GM10847 (cell line): ENCODE data around the gene TRIM39.
A peak's percentile ranks its signal among the peaks of the same experiment; 100 is the strongest.

Source experiments
- POLR2A ChIP-seq: IDR thresholded peaks from 2 replicates; pipeline ENCODE4 v1.6.1; 2011; ENCODE audit not compliant: insufficient read length; ENCODE audit errors: extremely low read depth

TRIM39 gene

DNA sequence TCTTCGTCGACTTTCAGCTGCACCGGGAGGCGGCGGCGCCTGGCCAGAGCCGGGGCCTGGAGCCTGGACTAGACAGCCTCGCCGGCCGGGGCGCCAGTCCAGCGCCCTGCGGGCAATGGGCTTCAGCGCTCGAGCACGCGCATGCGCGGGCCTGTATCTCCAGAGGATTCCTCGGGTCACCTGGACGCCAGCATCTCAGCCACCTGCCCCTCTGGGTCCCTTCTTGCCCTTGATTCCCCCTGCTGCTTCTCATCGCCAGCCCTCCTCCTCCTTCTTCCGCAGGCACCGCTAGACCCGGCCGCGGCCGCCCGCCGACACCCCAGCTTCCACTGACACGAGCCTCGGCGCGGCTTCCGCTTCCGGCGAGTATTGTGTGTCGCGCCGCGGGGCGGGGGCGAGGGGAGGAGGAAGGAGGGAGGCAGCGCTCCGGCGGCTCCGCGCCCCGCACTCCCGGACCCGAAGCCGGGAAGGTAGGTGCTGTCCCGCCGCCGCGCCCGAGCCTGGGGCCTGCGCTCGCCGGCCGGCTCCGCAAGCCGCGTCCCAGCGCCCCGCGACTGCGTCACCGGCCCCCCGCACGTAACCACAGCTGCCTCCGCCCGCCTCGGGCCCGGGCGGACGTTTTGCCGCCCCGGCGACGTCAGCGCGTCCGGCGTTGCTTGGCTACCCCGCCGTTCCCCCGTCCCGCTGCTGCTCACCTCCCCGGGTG is at the start of gene TRIM39:
Gene TRIM39 (plus strand): TSS at position 402 of the 706 bp plus-strand sequence. CDS start 2,391 bp downstream, outside the sequence.
- TF ChIP-seq POLR2A = peak; percentile 62

DNA sequence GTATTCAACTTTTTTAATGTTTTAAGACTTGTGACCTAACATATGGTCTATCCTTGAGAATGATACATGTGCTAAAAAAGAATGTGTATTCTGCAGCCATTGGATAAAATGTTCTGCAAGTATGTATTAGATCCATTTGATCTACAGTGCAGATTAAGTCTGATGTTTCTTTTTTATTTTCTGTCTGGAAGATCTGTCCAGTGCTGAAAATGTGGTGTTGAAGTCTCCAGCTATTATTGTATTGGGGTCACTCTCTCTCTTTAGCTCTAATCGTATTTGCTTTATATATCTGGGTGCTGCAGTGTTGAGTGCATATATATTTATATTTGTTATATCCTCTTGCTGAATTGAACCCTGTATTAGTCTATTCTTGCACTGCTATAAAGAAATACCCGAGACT is 44.2 kb upstream of the TRIM39 start:
- TF ChIP-seq POLR2A = no peak

DNA sequence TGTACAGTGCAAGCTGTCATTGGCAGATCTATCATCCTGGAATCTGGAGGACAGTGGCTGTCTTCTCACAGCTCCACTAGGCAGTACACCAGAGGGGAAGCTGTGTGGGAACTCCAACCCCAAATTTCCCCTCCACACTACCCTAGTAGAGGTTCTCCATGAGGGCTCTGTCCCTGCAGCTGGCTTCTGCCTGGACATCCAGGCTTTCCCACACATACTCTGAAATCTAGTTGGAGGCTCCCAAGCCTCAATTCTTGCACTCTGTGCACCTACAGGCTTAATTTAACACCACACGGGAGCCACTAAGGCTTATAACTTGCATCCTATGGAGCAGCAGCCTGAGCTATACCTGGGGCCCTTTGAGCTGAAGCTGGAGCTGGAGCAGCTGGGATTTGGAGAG is 43.0 kb upstream of the TRIM39 start:
- TF ChIP-seq POLR2A = no peak

DNA sequence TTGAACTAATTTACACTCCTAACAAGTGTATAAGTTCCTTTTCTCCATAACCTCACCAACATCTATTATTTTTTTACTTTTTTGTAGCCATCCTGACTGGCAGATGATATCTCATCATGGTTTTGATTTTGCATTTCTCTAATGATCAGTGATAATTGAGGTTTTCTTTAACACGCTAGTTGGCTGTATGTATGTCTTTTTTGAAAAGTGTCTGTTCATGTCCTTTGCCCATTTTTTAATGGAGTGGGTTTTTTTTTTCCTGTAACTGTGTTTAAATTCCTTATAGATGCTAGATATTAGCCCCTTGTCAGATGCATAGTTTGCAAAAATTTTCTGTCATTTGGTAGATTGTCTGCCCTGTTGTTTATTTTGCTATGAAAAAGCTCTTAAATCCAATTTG is 39.6 kb upstream of the TRIM39 start:
- TF ChIP-seq POLR2A = no peak

DNA sequence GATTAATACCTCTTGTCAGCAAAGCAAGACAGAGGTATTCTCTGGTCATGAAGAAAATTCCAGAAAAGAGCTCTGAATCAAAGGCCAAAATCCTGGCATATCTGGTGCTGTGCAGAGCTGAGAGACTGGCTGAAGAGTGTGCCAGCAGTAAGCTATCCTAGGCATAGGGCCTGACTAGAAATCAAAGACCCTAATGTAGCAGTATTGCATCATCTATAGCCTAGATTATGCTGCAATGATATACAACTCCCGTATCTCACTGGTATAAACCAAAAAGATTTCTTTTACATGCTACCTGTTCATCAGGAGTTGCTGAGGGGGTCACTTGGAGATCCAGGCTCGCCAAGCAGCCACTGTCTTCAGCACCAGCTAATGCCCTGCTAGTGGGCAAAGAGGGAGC is 30.9 kb upstream of the TRIM39 start:
- TF ChIP-seq POLR2A = no peak

DNA sequence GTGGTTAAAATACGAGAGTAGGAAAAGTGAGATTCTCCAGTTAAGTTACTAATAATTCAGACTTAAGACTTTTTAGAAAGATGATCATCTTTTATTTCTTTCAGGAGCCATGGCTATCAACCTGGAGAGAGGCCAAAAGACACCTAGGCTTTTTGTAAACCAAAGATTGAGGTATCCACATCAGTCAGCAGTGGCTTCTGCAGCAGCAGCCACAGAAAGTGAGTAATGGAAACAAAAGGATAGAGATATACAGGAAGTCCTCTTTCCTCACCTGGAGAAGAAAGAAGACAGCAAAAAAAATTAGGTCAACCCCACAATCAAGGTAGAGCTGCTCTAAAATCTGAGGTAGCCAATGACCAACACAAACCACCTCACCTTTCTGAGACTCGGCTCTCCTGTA is 22.7 kb upstream of the TRIM39 start:
- TF ChIP-seq POLR2A = no peak

DNA sequence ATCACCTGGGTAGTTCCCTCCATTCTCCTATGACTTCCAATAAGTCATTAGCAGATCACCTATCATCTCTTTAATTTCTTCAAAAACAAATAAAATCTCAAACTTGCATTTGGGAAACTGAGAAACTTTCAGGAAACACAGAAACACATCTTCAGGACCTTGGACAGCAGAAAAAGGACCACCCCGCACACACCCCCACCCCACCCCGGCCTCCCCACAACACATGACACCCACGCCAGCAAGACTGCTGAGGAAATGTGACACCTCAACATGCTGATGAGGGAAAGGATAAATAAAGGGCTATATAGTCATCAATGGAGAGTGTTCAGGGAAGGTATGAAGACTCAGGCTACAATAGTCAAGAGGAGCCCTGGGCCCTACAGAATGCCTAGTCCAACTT is 15.6 kb upstream of the TRIM39 start:
- no peak for TF ChIP-seq POLR2A

DNA sequence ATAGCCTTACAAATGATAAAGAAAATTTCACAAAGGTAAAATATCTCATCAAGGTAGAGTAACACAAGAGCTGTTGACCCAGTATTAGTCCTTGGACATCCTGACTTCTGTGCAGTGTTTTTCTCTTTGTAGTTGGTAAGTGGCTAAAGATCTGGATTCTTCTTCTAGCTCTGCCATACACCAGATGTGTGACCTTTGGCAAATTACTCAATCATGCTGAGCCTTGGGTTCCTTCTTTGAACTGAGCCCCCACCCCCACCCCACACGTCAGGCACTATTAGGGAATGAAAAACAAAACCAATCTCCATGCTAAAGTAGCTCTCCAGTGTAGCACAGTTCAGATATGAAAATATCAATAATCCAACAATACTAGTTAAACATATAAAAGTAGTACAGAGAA is 15.1 kb upstream of the TRIM39 start:
- no peak for TF ChIP-seq POLR2A

DNA sequence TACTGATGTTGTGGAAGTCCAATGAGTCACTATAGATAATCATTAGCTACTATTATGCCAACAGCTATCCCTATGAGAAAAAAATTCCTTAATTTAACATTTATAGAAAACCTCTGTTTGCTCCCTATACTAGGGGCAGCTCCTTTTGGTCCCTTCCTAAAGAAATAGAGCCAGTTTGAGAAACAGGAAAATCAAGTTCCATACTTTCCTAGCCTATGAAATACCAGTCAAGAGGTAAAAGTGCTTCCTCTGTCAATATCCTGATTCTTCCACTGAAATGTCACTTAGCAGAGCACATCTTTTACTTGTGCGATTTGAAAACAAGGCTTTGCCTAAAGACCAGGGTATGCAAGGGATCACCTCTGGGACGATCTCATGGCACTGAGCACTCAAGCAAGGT is 14.5 kb upstream of the TRIM39 start:
- TF ChIP-seq POLR2A = no peak

DNA sequence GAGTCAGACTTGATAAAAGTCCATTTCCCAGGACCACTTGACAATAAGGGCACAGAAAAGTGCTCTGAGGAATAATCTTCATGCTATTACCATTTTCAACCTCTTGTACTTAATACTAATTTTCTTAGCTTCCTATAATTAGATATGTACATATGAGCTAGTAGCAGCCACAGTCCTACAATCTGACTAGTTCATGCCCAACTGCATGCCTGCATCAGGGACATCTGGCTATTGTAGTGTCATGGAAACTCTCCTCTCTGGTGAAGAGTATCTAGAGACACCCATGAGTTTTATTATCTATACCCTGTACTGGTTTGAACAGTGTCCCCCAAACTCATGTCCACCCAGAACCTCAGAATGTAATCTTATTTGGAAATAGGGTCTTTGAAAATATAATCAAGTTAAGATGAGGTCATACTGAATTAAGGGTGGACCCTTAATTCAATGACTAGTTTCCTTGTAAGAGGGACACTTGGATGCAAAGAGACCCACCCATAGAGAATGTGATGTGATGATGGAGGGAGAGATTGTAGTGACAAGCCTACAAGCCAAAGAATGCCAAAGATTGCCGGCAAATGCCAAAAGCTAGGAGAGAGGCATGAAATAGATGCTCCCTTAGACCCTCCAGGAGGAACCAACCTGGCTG is 13.9 kb upstream of the TRIM39 start:
- no peak for TF ChIP-seq POLR2A

DNA sequence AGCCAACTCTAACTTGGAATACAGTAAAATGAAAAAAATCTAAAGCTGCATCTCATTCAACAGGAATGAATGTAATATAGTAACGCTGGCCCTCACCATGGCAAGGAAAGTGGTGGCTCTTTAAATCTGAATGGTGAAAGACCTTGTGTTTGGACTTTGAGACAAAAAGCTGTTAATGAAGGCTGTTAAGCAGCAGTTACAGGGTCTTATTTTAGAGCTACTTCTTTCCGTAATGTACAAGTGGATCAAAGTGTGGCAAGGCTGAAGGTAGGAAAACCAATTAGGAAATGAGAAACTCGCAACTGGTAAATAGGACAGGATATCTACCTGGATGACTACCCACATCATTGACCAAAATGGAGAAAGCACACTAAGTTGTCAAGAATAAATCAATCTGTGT is 11.6 kb upstream of the TRIM39 start:
- TF ChIP-seq POLR2A = no peak

DNA sequence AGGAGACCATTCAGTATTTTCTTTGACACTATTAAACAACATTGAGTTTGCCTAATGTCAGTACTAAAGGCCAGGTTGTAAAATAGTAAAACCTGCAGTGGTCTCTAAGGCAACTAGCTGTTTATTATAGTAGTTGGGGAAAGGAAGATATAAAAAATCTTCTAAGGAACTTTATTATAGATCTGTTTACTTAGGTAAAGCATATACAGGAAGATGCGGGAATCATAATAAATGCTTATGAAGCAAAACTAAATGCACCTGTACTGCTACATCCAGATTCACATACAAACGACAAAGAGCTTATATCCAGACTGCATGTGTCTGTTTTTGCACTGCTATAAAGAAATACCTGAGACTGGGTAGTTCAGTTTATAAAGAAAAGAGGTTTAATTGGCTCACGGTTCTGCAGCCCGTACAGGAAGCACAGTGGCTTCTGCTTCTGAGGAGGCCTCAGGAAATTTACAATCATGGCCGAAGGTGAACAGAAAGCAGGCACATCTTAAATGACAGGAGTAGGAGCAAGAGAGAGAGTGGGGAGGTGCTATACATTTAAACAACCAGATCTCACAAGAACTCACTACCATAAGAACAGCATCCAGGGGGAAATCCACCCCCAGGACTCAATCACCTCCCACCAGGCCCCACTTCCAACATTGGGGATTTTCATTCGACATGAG is 8.7 kb upstream of the TRIM39 start:
- no peak for TF ChIP-seq POLR2A

DNA sequence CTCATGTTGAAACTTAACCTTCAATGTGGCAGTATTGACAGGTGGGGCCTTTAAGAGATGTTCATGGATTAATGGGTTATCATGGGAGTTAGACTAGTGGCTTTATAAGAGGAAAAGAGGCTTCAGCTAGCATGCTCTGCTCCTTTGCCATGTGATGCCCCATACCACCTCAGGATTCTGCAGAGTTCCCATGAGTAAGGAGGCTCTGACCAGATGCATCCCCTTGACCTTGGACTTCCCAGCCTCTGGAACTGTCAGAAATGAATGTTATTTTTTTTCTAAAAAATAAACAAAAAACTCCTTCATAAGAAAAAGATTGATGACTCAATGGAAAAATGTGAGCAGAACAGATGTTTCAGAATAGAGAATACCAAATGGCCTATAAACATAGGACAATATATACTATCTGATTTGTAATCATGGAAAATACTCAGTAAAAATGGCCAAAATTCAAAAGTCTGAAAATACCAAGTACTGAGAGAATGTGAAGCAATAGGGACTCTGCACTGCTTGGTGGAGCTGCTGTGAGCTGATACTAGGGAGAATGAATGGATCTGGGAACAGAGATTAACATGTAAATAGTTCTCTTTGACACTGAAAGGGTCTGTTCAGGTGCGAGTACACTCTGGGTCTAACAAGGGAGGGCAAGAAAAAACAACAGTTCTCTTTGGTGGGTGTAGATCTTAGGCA is 7.4 kb upstream of the TRIM39 start:
- no peak for TF ChIP-seq POLR2A

DNA sequence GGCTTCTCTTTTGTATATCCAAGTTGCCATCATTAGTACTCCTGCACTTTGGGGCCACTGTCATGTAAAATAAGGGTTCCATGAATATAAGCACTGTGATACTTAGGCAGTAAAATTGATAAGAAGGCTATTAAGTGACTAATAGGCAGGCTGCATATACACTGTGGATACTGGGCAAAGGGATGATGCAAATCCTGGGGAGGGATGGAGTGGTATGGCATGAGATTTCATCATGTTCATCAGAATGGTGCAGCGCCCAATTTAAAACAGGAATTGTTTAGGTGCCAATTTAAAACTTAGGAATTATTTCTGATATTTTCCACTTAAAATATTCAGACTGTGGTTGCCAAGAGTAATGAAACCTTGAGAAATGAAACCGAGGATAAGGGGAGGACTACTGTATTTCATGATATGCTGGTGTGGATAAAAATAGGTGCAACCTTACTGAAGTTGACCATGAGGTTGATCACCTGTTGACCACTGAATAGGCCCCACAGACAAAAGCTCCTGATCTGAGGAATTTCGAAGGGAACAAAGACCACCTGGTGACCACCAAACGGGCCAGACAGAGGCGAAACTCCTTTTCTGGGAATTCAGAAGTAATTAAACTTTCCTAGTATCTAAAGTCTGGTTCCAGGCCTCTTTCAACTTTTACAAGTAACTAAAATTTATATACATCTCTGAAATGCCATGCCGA is 4.9 kb upstream of the TRIM39 start:
- no peak for TF ChIP-seq POLR2A
